ENCODE measurements around the gene TMEM45A.
"Not testable (repeated sequence)": the region's sequence is repeated elsewhere in the genome, so short reads cannot be mapped to it uniquely, and the experiment has no call there.

The TMEM45A gene

DNA sequence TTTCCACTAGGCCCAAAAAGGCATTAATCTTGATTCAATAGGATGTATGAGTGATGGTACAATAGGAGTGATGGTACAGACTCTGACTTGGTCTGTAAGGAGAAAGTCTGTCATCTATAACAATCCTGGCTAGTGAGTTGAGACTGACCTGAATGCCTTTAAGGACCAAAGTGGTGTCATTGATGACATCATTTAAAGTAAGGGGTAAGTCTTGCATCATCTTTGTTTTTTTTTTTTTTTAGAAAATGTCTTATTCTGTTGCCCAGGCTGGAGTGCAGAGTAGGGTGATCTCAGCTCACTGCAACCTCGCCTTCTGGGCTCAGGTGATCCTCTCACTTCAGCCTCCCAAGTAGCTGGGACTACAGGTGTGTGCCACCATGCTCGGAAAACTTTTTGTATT, 5.6 kb upstream of the TMEM45A start:
- DNase-seq, result no peak

- no peak for DNase-seq
Measured at GRCh38 chr3:100489118-100489517, 3.3 kb upstream of the TMEM45A start.

GRCh38 chr3:100496711-100497261, 4.4 kb downstream of the TMEM45A start:
- no peak for DNase-seq

- no peak for DNase-seq
Measured at GRCh38 chr3:100499651-100500050, 7.2 kb downstream of the TMEM45A start.

- DNase-seq, result no peak
Measured at GRCh38 chr3:100500320-100500880, 8.0 kb downstream of the TMEM45A start.

- no peak for DNase-seq
Measured at GRCh38 chr3:100503448-100503847, 11.0 kb downstream of the TMEM45A start.

DNA sequence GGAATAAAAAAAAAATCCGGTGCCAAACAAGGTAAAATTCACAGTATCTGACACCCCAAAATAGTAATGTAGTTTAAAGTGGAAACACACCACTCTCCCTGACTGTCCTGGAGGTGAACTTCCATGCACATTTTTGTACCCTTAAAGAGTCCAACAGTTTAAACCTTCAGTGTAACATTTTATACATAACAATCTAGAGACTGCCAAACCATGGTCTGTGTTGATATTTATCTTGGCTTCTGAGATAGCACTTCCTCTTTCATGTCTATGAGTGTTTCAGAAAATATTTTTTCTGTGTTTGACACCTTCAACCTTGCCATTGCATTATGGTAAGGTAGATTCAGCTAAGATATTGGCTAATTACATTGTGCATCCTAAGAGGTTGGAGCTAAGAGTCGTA, 13.9 kb downstream of the TMEM45A start:
- no peak for DNase-seq

GRCh38 chr3:100509818-100510217, 17.4 kb downstream of the TMEM45A start:
- not testable (repeated sequence) for DNase-seq

DNA sequence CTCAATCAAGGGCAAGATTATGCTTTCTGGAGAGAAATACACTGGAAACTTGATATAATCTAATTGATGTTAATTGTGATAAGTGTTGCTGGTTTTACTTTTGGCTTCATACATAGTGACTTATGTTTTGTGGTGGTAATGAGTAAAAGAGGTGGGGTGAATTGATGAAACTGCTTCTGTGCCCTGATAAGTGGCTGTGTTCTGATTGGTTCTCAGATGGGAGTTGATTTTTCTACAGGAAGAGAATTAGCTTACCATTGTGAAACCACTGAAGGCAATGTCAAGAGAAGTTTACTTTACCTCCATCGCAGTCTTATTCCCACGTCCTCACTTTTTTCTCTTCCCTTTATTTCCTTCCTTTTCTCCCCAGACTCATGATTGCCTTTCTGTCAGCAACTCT, 23.8 kb downstream of the TMEM45A start:
- no peak for DNase-seq

DNA sequence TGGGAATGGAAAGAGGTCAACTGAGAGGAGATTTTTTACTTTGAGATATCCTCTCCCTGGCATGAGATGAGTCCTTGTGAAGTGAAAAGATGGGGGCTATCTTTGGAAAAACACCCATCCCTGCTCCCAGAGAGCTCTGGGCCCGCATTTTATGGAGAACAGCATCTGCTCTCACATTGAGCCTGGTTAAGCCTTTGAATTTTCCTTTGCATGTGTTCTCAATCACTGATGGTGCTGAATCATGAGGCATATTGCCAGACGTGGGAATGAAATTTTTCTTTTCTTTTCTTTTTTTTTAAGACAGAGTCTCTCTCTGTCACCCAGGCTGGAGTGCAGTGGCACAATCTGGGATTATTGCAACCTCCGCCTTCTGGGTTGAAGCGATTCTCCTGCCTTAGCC, 24.4 kb downstream of the TMEM45A start:
- no peak for DNase-seq

- DNase-seq, result no peak
Measured at GRCh38 chr3:100517276-100517675, 24.9 kb downstream of the TMEM45A start.

DNA sequence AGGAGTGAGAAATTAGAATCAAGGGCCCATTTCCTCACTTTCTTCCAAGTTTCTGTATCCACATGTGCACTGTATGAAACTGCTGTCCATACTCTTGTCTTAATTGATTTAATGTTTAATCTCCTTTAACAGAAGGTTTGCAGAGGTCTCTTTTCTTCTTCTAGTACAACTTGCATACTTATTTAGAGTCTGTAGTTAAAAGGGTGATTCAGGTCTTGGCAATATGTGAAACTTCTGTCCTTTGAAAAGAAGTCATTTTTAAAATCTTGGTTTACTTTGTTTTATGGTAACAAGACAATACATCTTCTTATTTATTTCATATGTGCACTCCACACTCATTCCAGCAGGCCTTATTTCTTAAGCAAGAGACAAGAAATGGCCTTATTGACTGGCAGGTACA, 25.8 kb downstream of the TMEM45A start:
- no peak for DNase-seq

- no peak for DNase-seq
Measured at GRCh38 chr3:100518983-100519382, 26.6 kb downstream of the TMEM45A start.

- no peak for DNase-seq
Measured at GRCh38 chr3:100521439-100521845, 29.0 kb downstream of the TMEM45A start.

DNA sequence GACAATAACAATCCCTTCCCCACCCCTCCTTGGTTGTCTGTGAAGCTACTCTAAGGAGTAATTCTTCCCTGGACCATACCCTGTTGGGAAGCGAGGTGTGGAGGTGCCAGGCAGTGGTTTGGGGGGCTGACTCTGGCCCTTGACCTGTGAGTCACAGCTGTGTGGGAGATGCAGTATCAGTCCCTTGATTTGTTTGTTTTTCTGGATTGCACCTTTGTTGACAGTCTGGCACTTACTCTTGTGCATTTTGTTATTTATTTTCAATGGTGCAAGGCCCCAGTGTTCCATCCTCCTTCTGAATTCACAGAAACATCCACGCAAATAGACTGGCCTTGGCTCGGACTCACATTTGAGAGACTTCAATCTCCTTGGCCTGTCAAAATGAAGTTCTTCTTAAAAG, 29.7 kb downstream of the TMEM45A start:
- no peak for DNase-seq

DNA sequence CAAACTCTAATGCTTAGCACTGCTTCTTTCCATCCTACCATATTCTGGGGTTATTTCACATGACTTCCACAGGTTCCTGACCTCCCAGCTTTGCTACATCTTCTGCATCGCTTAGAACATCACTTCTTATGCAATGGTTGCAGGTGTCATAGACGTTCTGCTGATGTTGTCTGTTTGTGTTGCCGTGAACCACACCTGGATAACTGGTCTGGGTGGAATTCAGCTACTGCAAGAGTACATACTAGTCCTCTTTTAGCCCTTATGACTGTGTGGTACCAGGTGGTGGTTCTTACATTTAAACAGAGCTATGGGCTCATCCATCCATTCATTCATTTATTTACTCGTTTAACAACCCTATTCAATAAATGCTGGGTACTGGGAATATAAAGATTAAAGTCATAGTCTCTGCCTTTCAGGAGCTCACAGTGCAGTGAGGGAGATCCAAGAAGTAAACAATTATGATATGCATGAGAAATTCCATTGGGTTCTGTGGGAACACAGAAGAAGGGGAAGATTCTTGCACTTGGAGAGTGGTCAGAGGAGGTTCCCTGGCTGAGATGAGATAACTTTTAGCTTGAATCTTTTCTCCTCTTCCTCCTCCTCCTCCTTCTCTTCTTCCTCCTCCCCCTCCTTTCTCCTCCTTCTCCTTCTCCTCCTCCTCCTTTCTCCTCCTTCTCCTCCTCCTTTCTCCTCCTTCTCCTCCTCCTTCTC, 30.8 kb downstream of the TMEM45A start:
- DNase-seq, result no peak

DNA sequence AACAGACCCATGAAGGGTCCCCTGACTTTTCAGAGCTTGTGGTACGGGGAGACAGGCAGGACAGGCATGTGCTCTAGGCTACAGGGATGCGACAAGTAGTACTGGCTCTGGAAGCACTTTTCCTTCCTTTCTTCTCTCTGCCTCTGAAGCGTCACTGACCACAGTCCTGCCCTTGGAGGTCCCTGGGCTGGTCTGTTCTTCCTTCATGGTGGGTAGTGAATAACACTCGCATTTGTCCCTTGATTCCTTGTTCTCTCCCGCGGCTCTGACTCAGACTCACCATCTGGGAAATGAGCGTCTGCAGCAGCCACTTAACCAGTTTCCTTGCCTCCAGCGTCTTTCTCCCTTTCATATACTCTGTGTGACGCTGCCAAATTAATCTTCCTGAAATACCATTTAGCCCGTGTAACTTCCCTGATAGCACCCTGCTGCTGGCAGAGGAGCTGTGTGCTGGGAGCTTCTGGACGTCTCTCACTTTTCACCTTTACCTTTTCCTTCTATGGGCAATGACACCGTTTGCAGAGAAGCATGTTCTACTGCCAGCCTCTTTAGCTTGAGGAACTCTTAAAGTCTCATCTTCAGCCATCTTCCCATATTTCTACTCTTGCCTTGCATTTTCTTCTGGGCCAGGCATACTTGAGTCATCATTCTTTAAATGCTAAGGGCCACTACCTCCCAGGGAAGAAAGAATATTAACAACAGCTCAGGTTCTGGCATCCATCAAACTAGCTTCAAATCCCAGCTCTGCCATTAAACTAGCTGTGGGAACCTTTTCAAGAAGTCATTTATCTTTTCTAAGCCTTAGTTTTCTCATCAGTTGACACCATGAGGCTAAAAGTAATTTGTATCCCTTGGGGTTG, 33.6 kb downstream of the TMEM45A start:
- no peak for DNase-seq

- DNase-seq, result no peak
Measured at GRCh38 chr3:100526613-100527346, 34.4 kb downstream of the TMEM45A start.

GRCh38 chr3:100527347-100527735, 34.9 kb downstream of the TMEM45A start:
- DNase-seq, result no peak

GRCh38 chr3:100531093-100531492, 38.7 kb downstream of the TMEM45A start:
- no peak for DNase-seq

GRCh38 chr3:100532411-100532810, 40.0 kb downstream of the TMEM45A start:
- DNase-seq, result no peak

DNA sequence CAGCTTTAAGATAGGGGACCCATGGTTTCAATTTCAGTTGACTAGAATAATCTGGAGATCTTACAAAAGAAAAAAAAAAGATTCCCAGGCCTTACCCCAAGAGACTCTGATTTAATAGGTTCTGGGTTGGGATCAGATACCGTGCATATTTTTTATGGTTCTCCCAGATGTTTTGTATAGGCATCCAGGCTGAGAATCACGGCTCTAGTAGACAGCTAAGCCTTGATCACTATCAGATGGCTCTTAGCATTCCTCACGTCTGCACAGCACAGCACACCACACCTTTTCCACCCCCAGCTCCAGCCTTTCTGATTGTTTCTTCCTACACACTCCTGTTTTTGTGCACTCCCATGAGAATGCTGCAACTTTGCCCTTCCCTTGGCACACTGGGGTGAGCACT, 40.8 kb downstream of the TMEM45A start:
- DNase-seq, result no peak

GRCh38 chr3:100535610-100535943, 43.2 kb downstream of the TMEM45A start:
- no peak for DNase-seq
